ENCODE results near the gene CEP72.

Gene CEP72

DNA sequence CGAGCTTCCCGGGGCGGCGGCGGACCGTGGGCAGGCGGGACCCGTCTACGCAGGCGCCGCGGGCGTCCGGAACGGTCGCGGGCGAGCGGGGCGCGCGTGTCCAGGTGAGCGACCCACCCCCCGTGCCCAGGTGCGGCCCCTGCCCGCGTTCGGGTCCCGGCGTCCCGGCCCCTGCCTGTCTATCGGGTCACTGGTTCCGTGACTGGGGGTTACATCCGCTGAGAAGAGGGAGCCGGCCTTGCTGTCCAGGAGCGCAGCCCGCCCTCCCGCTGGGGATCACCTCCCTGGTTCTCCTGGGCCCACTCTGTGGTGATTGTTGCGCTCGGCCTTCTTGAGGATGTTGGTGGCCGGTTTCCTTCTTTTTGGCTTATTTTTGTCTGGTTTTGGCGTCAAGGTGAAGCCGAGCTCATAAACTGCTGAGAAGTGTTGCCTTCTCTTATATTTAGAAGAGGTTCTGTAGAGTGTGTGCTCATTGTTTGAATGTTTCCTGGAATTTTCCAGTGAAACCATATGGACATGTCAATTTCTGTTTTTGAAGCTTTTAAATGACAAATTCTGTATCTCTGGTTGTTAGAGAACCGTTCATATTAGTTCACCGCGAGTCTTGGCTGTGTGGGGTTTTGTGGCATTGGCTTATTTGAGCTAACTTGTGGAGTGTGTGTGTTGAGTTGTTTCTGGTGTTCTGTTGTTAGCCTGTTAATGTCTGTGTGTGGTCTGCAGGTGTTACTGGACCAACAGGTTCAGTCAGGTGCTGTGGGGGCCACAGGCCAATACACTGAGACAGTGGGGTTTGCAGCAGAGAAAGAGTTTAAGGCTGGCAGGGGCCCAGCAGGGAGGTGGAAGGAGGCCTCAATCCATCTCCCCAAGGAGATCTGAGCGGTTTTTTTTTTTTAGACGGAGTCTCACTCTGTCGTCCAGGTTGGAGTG, 621 bp downstream of the CEP72 start:
- H3K4me3 ChIP-seq (ENCODE audit: low read length) = peak overlapping the region; percentile 91
- H3K36me3 ChIP-seq (replicated peaks; ENCODE audit: low read depth, low read length) = peaks cover 27% of the 10 kb centered on the region
- no peaks in the 10 kb centered on the region for H4K20me1 ChIP-seq (ENCODE audit: insufficient read depth, low read length)
- peaks cover 52% of the 10 kb centered on the region for H3K79me2 ChIP-seq (ENCODE audit: low read length)
- no peak overlapping the region for H3K27ac ChIP-seq (ENCODE audit: low read length)
- H3K9ac ChIP-seq (ENCODE audit: low read length) = peak overlapping the region; percentile 68
- H2AFZ ChIP-seq (ENCODE audit: low read depth, low read length) = 0 out of 2 replicates have a peak overlapping the region, but pooled peaks have one; percentile 69
- peaks cover 8% of the 10 kb centered on the region; the same call in 1 of the 2 replicates for H3K9me3 ChIP-seq (ENCODE audit: insufficient read depth, low read length)
- H3K4me2 ChIP-seq (ENCODE audit: low read length) = peak overlapping the region; percentile 84
- H3K27me3 ChIP-seq (ENCODE audit: low read depth, low read length) = no peaks in the 10 kb centered on the region
- TF ChIP-seq, protein P1, sequence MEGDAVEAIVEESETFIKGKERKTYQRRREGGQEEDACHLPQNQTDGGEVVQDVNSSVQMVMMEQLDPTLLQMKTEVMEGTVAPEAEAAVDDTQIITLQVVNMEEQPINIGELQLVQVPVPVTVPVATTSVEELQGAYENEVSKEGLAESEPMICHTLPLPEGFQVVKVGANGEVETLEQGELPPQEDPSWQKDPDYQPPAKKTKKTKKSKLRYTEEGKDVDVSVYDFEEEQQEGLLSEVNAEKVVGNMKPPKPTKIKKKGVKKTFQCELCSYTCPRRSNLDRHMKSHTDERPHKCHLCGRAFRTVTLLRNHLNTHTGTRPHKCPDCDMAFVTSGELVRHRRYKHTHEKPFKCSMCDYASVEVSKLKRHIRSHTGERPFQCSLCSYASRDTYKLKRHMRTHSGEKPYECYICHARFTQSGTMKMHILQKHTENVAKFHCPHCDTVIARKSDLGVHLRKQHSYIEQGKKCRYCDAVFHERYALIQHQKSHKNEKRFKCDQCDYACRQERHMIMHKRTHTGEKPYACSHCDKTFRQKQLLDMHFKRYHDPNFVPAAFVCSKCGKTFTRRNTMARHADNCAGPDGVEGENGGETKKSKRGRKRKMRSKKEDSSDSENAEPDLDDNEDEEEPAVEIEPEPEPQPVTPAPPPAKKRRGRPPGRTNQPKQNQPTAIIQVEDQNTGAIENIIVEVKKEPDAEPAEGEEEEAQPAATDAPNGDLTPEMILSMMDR (IDR thresholded peaks at IDR 0.05; ENCODE audit: low read depth, low read length) = no peak
- no peak for TF ChIP-seq EZH2phosphoT487 (IDR thresholded peaks at IDR 0.05; ENCODE audit: low read depth)
- H3K4me1 ChIP-seq (ENCODE audit: low read length) = peaks cover 9% of the 10 kb centered on the region; the same call in 1 of the 2 replicates

DNA sequence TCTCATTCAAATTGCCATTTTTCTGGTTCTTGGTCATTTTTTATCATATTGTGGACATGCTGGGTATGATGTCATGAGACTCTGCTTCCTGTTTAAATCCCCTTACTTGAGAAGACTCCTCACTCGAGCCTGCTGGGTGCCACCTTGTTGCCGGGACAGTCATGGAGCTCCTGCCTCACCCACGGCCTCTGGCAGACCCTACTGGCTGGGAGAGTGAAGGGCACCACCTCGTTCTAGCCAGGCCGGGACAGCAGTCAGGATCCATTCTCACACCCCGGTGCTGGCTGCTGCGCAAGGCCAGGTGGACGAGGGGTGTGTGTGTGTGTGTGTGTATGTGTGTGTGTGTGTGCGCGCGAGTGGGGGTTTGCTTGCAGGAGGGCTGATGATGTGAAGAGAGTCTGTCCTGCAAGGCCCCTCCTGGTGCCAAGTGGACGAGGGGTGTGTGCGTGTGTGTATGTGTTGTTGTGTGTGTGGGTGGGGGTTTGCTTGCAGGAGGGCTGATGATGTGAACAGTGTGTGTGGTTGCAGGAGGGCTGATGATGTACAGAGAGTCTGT, 4.4 kb downstream of the CEP72 start:
- peaks cover 4% of the 10 kb centered on the region; the same call in 1 of the 2 replicates for H3K4me1 ChIP-seq (ENCODE audit: low read length)
- no peaks in the 10 kb centered on the region for H4K20me1 ChIP-seq (ENCODE audit: insufficient read depth, low read length)

GRCh38 chr5:617896-618295, 5.8 kb downstream of the CEP72 start:
- Histone ChIP-seq H3K4me2 (ENCODE audit: low read length) (no peak overlapping the region), H3K4me1 (ENCODE audit: low read length) (peaks cover 2% of the 10 kb centered on the region; the same call in 1 of the 2 replicates), H3K9me3 (ENCODE audit: insufficient read depth, low read length) (peaks cover 6% of the 10 kb centered on the region; the same call in 1 of the 2 replicates), H3K27ac (ENCODE audit: low read length) (no peak overlapping the region), H4K20me1 (ENCODE audit: insufficient read depth, low read length) (no peaks in the 10 kb centered on the region), H2AFZ (ENCODE audit: low read depth, low read length) (no peak overlapping the region), H3K9ac (ENCODE audit: low read length) (no peak overlapping the region), H3K36me3 (replicated peaks; ENCODE audit: low read depth, low read length) (peaks cover 32% of the 10 kb centered on the region), H3K27me3 (ENCODE audit: low read depth, low read length) (no peaks in the 10 kb centered on the region), H3K4me3 (ENCODE audit: low read length) (no peak overlapping the region), H3K79me2 (ENCODE audit: low read length) (peaks cover 46% of the 10 kb centered on the region)
- TF ChIP-seq, protein P1 (IDR thresholded peaks at IDR 0.05; ENCODE audit: low read depth, low read length) = no peak
- TF ChIP-seq EZH2phosphoT487 (IDR thresholded peaks at IDR 0.05; ENCODE audit: low read depth) = no peak

More for the DNA sequence above, 4.4 kb downstream of the CEP72 start:
- no peaks in the 10 kb centered on the region for H3K27me3 ChIP-seq (ENCODE audit: low read depth, low read length)
- H3K36me3 ChIP-seq (replicated peaks; ENCODE audit: low read depth, low read length) = peaks cover 34% of the 10 kb centered on the region
- H3K79me2 ChIP-seq (ENCODE audit: low read length) = peaks cover 52% of the 10 kb centered on the region
- H3K27ac ChIP-seq (ENCODE audit: low read length) = no peak overlapping the region
- no peak overlapping the region for H3K4me3 ChIP-seq (ENCODE audit: low read length)
- H2AFZ ChIP-seq (ENCODE audit: low read depth, low read length) = no peak overlapping the region
- H3K9me3 ChIP-seq (ENCODE audit: insufficient read depth, low read length) = peaks cover 8% of the 10 kb centered on the region; the same call in 1 of the 2 replicates
- no peak overlapping the region for H3K9ac ChIP-seq (ENCODE audit: low read length)
- TF ChIP-seq EZH2phosphoT487 (IDR thresholded peaks at IDR 0.05; ENCODE audit: low read depth) = no peak
- TF ChIP-seq, protein P1 (IDR thresholded peaks at IDR 0.05; ENCODE audit: low read depth, low read length) = no peak
- H3K4me2 ChIP-seq (ENCODE audit: low read length) = no peak overlapping the region

- H2AFZ ChIP-seq (ENCODE audit: low read depth, low read length) = no peak overlapping the region
- H4K20me1 ChIP-seq (ENCODE audit: insufficient read depth, low read length) = no peaks in the 10 kb centered on the region
- peaks cover 4% of the 10 kb centered on the region; the same call in 1 of the 2 replicates for H3K9me3 ChIP-seq (ENCODE audit: insufficient read depth, low read length)
- H3K4me3 ChIP-seq (ENCODE audit: low read length) = no peak overlapping the region
- H3K27me3 ChIP-seq (ENCODE audit: low read depth, low read length) = no peaks in the 10 kb centered on the region
- no peaks in the 10 kb centered on the region for H3K4me1 ChIP-seq (ENCODE audit: low read length)
- no peak overlapping the region for H3K9ac ChIP-seq (ENCODE audit: low read length)
- TF ChIP-seq, protein P1 (IDR thresholded peaks at IDR 0.05; ENCODE audit: low read depth, low read length) = no peak
- no peak for TF ChIP-seq EZH2phosphoT487 (IDR thresholded peaks at IDR 0.05; ENCODE audit: low read depth)
- H3K79me2 ChIP-seq (ENCODE audit: low read length) = peaks cover 40% of the 10 kb centered on the region
- no peak overlapping the region for H3K4me2 ChIP-seq (ENCODE audit: low read length)
- H3K27ac ChIP-seq (ENCODE audit: low read length) = no peak overlapping the region
- peaks cover 29% of the 10 kb centered on the region for H3K36me3 ChIP-seq (replicated peaks; ENCODE audit: low read depth, low read length)
These were observed 6.3 kb downstream of the CEP72 start for GRCh38 chr5:618450-618849.

Data from OCI-LY3 (cell line).